Neuronal stem cell (in vitro differentiated cells): ENCODE results near the gene PVALB.

Experiments used
- DNase-seq: peaks from one replicate; pipeline ENCODE4 v3.0.0-alpha.2; 2013; ENCODE audit warnings: low spot score
- H2AFZ ChIP-seq: one replicate; pipeline ENCODE4 v1.6.1; 2013; ENCODE audit warnings: mild to moderate bottlenecking, low read length, inconsistent platforms
- H2AK5ac ChIP-seq: 2 replicates; pipeline ENCODE4 v1.6.1; 2013; ENCODE audit warnings: low read depth, mild to moderate bottlenecking, inconsistent platforms, low read length, moderate library complexity, mixed read lengths
- H2BK120ac ChIP-seq: 2 replicates; pipeline ENCODE4 v1.6.1; 2013; ENCODE audit warnings: low read depth, mild to moderate bottlenecking, inconsistent platforms, low read length, moderate library complexity, mixed read lengths
- H2BK12ac ChIP-seq: one replicate; pipeline ENCODE4 v1.6.1; 2013; ENCODE audit warnings: low read length, inconsistent platforms
- H2BK15ac ChIP-seq: 2 replicates; pipeline ENCODE4 v1.6.1; 2013; ENCODE audit warnings: mild to moderate bottlenecking, low read length, inconsistent platforms, mixed read lengths
- H2BK5ac ChIP-seq: one replicate; pipeline ENCODE4 v1.6.1; 2013; ENCODE audit warnings: inconsistent platforms, mild to moderate bottlenecking, low read length, moderate library complexity
- H3K14ac ChIP-seq: one replicate; pipeline ENCODE4 v1.6.1; 2013; ENCODE audit warnings: low read length, inconsistent platforms
- H3K18ac ChIP-seq: 2 replicates; pipeline ENCODE4 v1.6.1; 2013; ENCODE audit warnings: low read length, inconsistent platforms
- H3K23ac ChIP-seq: 2 replicates; pipeline ENCODE4 v1.6.1; 2013; ENCODE audit warnings: low read depth, mild to moderate bottlenecking, mixed read lengths, low read length, inconsistent platforms; ENCODE audit not compliant: poor library complexity
- H3K27ac ChIP-seq: replicated peaks from 3 replicates; pipeline ENCODE4 v1.5.1; 2013; ENCODE audit warnings: low read length, inconsistent platforms
- H3K27me3 ChIP-seq, 3 experiments: 2 replicates each; pipeline ENCODE4 v1.6.1; 2013; ENCODE audit warnings: low read length in 3 of 3, mild to moderate bottlenecking in 2 of 3, inconsistent platforms in 1 of 3, low read depth in 1 of 3, mixed read lengths in 1 of 3, moderate library complexity in 1 of 3; ENCODE audit not compliant: control insufficient read depth in 3 of 3, insufficient read depth in 3 of 3
- H3K36me3 ChIP-seq, 2 donors: replicated peaks in 1 of 2; 2 replicates each; pipeline ENCODE4 v1.6.1; 2013; ENCODE audit warnings: low read length in 2 of 2; ENCODE audit not compliant: control insufficient read depth in 2 of 2, insufficient read depth in 2 of 2
- H3K4ac ChIP-seq: 2 replicates; pipeline ENCODE4 v1.6.1; 2013; ENCODE audit warnings: inconsistent platforms, mild to moderate bottlenecking, low read length, moderate library complexity
- H3K4me1 ChIP-seq, 2 donors: 1 replicate in 1 of 2; 2 replicates in 1 of 2; pipeline ENCODE4 v1.6.1; 2013; ENCODE audit warnings: low read length in 2 of 2, low read depth in 1 of 2; ENCODE audit not compliant: control insufficient read depth in 2 of 2, insufficient read depth in 1 of 2
- H3K4me2 ChIP-seq: one replicate; pipeline ENCODE4 v1.6.1; 2013; ENCODE audit warnings: mild to moderate bottlenecking, low read length, inconsistent platforms; ENCODE audit not compliant: insufficient read depth, poor library complexity, severe bottlenecking
- H3K4me3 ChIP-seq, 2 donors: 2 replicates each; pipeline ENCODE4 v1.5.1; 2013; ENCODE audit warnings: low read length in 2 of 2, mild to moderate bottlenecking in 2 of 2, inconsistent platforms in 1 of 2, moderate library complexity in 1 of 2
- H3K79me1 ChIP-seq: one replicate; pipeline ENCODE4 v1.6.1; 2013; ENCODE audit warnings: low read depth, mild to moderate bottlenecking, inconsistent platforms, low read length, moderate library complexity
- H3K9ac ChIP-seq: one replicate; pipeline ENCODE4 v1.6.1; 2013; ENCODE audit warnings: mild to moderate bottlenecking, low read depth, low read length, inconsistent platforms; ENCODE audit not compliant: poor library complexity
- H3K9me3 ChIP-seq, 2 donors: replicated peaks in 1 of 2; 2 replicates each; pipeline versions ENCODE3 to v1.6.1; 2013; ENCODE audit warnings: low read length in 2 of 2, mild to moderate bottlenecking in 2 of 2, inconsistent platforms in 1 of 2, low read depth in 1 of 2, mixed read lengths in 1 of 2, moderate library complexity in 1 of 2; ENCODE audit not compliant: control insufficient read depth in 2 of 2, insufficient read depth in 1 of 2
- H4K8ac ChIP-seq: one replicate; pipeline ENCODE4 v1.6.1; 2013; ENCODE audit warnings: low read depth, mild to moderate bottlenecking, inconsistent platforms, low read length, moderate library complexity
- H4K91ac ChIP-seq: one replicate; pipeline ENCODE4 v1.6.1; 2013; ENCODE audit warnings: low read length, low read depth, mild to moderate bottlenecking, inconsistent platforms; ENCODE audit not compliant: poor library complexity
- WGBS, 2 donors: extraction: QIAGEN DNeasy Blood & Tissue Kit; methylation state at CpG; one replicate each; pipeline ENCODE4 v1.1.7; 2013; ENCODE audit warnings: missing lambda C conversion rate in 2 of 2, mixed read lengths in 1 of 2; ENCODE audit not compliant: insufficient read length in 2 of 2, insufficient replicate concordance in 1 of 2; ENCODE audit errors: extremely low coverage in 2 of 2; 5-methylcytosine and 5-hydroxymethylcytosine counted together

PVALB gene

GRCh38 chr22:36778020-36778419, 38.8 kb downstream of the PVALB start:
- no peaks in the 10 kb centered on the region for H3K79me1 ChIP-seq
- H4K8ac ChIP-seq = no peak overlapping the region
- no peak overlapping the region for H4K91ac ChIP-seq
- H3K9ac ChIP-seq = no peak overlapping the region
- H2BK12ac ChIP-seq = no peak overlapping the region
- H3K23ac ChIP-seq = no peak overlapping the region
- no peak overlapping the region for H2BK5ac ChIP-seq
- H3K4me3 ChIP-seq = no peak overlapping the region
- H3K18ac ChIP-seq = no peak overlapping the region
- no peak overlapping the region for H3K4me2 ChIP-seq
- no peak overlapping the region for H2BK15ac ChIP-seq
- H3K27me3 ChIP-seq = peaks cover 0 to 4% (median 0%) of the 10 kb centered on the region in 3 experiments
- H3K4me1 ChIP-seq = peaks cover 9 to 18% of the 10 kb centered on the region in 2 donors
- H2AFZ ChIP-seq = no peak overlapping the region
- H3K36me3 ChIP-seq = no peaks in the 10 kb centered on the region
- H3K14ac ChIP-seq = no peak overlapping the region
- H2BK120ac ChIP-seq = no peak overlapping the region
- H2AK5ac ChIP-seq = no peak overlapping the region
- no peak overlapping the region for H3K27ac ChIP-seq
- peaks cover 13 to 29% of the 10 kb centered on the region in 2 donors for H3K9me3 ChIP-seq
- DNase-seq = no peak
- no peak overlapping the region for H3K4ac ChIP-seq

GRCh38 chr22:36776722-36777121, 40.1 kb downstream of the PVALB start:
- Histone ChIP-seq H2BK12ac (no peak overlapping the region), H4K8ac (peak overlapping the region; percentile 96), H2BK15ac (peak overlapping the region; percentile 26), H4K91ac (no peak overlapping the region), H2BK120ac (no peak overlapping the region), H3K4me1 (peaks cover 7 to 11% of the 10 kb centered on the region in 2 donors), H3K4me2 (no peak overlapping the region), H3K79me1 (peaks cover 2% of the 10 kb centered on the region), H2AFZ (peak overlapping the region; percentile 82), H3K9ac (no peak overlapping the region), H3K4me3 (peak overlapping the region in 1 of 2 donors; percentile 30), H3K27me3 (no peaks in the 10 kb centered on the region), H3K18ac (peak overlapping the region; percentile 91), H3K27ac (no peak overlapping the region), H2AK5ac (peak overlapping the region; percentile 58), H3K23ac (no peak overlapping the region), H3K36me3 (peaks cover 3 to 10% of the 10 kb centered on the region in 2 donors), H3K4ac (no peak overlapping the region), H2BK5ac (no peak overlapping the region), H3K9me3 (peaks cover 13 to 29% of the 10 kb centered on the region in 2 donors), H3K14ac (peak overlapping the region; percentile 39)
- WGBS, 2 donors = no CpG with 5 or more reads among the region's 12 CpGs
- no peak for DNase-seq

GRCh38 chr22:36775964-36776669, 40.7 kb downstream of the PVALB start, which contains the start of gene IFT27:
Gene IFT27, minus strand, starts transcription at chr22:36776119. Its CDS starts 412 bp downstream, at chr22:36775707.
- peak within 1 kb of the TSS; percentile 96 for H4K8ac ChIP-seq
- H4K91ac ChIP-seq = no peak within 1 kb of the TSS
- H2BK120ac ChIP-seq = no peak within 1 kb of the TSS
- peaks cover 7 to 9% of the 10 kb centered on the region in 2 donors for H3K4me1 ChIP-seq
- H2AK5ac ChIP-seq = peak within 1 kb of the TSS; percentile 58
- H3K23ac ChIP-seq = no peak within 1 kb of the TSS
- DNase-seq = peak; percentile 100
- peak within 1 kb of the TSS; percentile 69 for H3K4me2 ChIP-seq
- no peaks in the 10 kb centered on the region for H3K27me3 ChIP-seq
- H2AFZ ChIP-seq = peak within 1 kb of the TSS; percentile 82
- no CpG with 5 or more reads among the region's 43 CpGs for WGBS, 2 donors
- peaks cover 2% of the 10 kb centered on the region for H3K79me1 ChIP-seq
- H2BK15ac ChIP-seq = peak within 1 kb of the TSS; percentile 26
- H2BK12ac ChIP-seq = no peak within 1 kb of the TSS
- peak within 1 kb of the TSS; percentile 98 for H3K9ac ChIP-seq
- H3K4me3 ChIP-seq = peak within 1 kb of the TSS; percentile 82 to 87
- peaks cover 4 to 16% of the 10 kb centered on the region in 2 donors for H3K36me3 ChIP-seq
- H2BK5ac ChIP-seq = no peak within 1 kb of the TSS
- peak within 1 kb of the TSS; percentile 93 for H3K18ac ChIP-seq
- H3K4ac ChIP-seq = no peak within 1 kb of the TSS
- H3K14ac ChIP-seq = peak within 1 kb of the TSS; percentile 39
- H3K9me3 ChIP-seq = peaks cover 13 to 29% of the 10 kb centered on the region in 2 donors
- H3K27ac ChIP-seq = no peak within 1 kb of the TSS

- Histone ChIP-seq H3K23ac (no peak overlapping the region), H2AK5ac (no peak overlapping the region), H3K36me3 (peaks cover 4 to 19% of the 10 kb centered on the region in 2 donors), H3K4ac (no peak overlapping the region), H3K4me3 (peak overlapping the region; percentile 82 to 87), H2BK15ac (no peak overlapping the region), H2BK12ac (no peak overlapping the region), H3K79me1 (peaks cover 2% of the 10 kb centered on the region), H4K91ac (no peak overlapping the region), H3K4me2 (peak overlapping the region; percentile 69), H2AFZ (peak overlapping the region; percentile 82), H4K8ac (no peak overlapping the region), H2BK5ac (no peak overlapping the region), H3K27ac (no peak overlapping the region), H2BK120ac (no peak overlapping the region), H3K9ac (peak overlapping the region; percentile 98), H3K4me1 (peaks cover 10 to 12% of the 10 kb centered on the region in 2 donors), H3K9me3 (peaks cover 13 to 29% of the 10 kb centered on the region in 2 donors), H3K14ac (no peak overlapping the region), H3K18ac (peak overlapping the region; percentile 93), H3K27me3 (no peaks in the 10 kb centered on the region)
- WGBS, 2 donors = no CpG with 5 or more reads among the region's 23 CpGs
- peak; percentile 20 for DNase-seq
Observed at GRCh38 chr22:36775586-36775963, 41.3 kb downstream of the PVALB start.
